SK-N-SH (cell line): ENCODE measurements around the gene ING1. TPM values are rescaled to one million over a fixed set of nuclear protein-coding genes. Genes with fewer than 3 reads are reported as not detected.

Experiments
- CTCF ChIA-PET: fragments of 300-600, 350-600 bp; formaldehyde crosslinking; extraction: SDS; loops from one replicate; lab custom pipeline; 2021; lab: Yijun Ruan, JAX
- POLR2A ChIA-PET: fragments of 350-600 bp; sonication (Branson Sonifier 250); formaldehyde crosslinking; extraction: SDS; loops from one replicate; lab custom pipeline; 2020; ENCODE audit warnings: antibody characterized with exemption, inconsistent platforms; lab: Yijun Ruan, JAX
- DNase-seq: peaks from one replicate; pipeline ENCODE4 v3.0.0; 2012
- H2AFZ ChIP-seq: fragments of 200-600 bp; sonication (generic); 2 replicates; pipeline ENCODE4 v1.8.1; 2016; ENCODE audit warnings: antibody characterized with exemption, mild to moderate bottlenecking, low read depth
- H3F3A ChIP-seq: fragments of 200-600 bp; sonication (generic); replicated peaks from 2 replicates; pipeline ENCODE3; 2016; ENCODE audit warnings: antibody characterized with exemption, mild to moderate bottlenecking; ENCODE audit not compliant: insufficient read depth
- H3K27ac ChIP-seq, 2 experiments: fragments of 200-500 bp in 1 of 2; fragments of 200-600 bp in 1 of 2; sonication (Bioruptor generic) in 1 of 2; sonication (generic), shearing (Covaris generic) in 1 of 2; 2 replicates each; pipeline versions ENCODE4 v1.5.1 to v1.6.1; 2014 to 2016; ENCODE audit warnings: low read depth in 2 of 2, inconsistent platforms in 1 of 2, low read length in 1 of 2, mild to moderate bottlenecking in 1 of 2, mixed read lengths in 1 of 2
- H3K27me3 ChIP-seq: fragments of 200-600 bp; sonication (generic), shearing (Covaris generic); 2 replicates; pipeline ENCODE4 v1.6.1; 2016; ENCODE audit warnings: mixed run types; ENCODE audit not compliant: insufficient read depth
- H3K36me3 ChIP-seq, 2 experiments: fragments of 200-500 bp in 1 of 2; fragments of 200-600 bp in 1 of 2; sonication (Bioruptor generic) in 1 of 2; sonication (generic) in 1 of 2; replicated peaks in 1 of 2; 2 replicates each; pipeline versions ENCODE3 to v1.5.1; 2014 to 2016; ENCODE audit warnings: low read length in 1 of 2, mild to moderate bottlenecking in 1 of 2; ENCODE audit not compliant: insufficient read depth in 2 of 2, control insufficient read depth in 1 of 2
- H3K4me1 ChIP-seq, 2 experiments: fragments of 200-500 bp in 1 of 2; fragments of 200-600 bp in 1 of 2; sonication (Bioruptor generic) in 1 of 2; sonication (generic), shearing (Covaris generic) in 1 of 2; 2 replicates each; pipeline versions ENCODE4 v1.5.1 to v1.6.1; 2014 to 2016; ENCODE audit warnings: low read depth in 1 of 2, low read length in 1 of 2, mixed run types in 1 of 2; ENCODE audit not compliant: insufficient read depth in 2 of 2, control insufficient read depth in 1 of 2
- H3K4me2 ChIP-seq: fragments of 200-600 bp; sonication (generic), shearing (Covaris generic); 2 replicates; pipeline ENCODE4 v1.6.1; 2017; ENCODE audit warnings: mixed run types
- H3K4me3 ChIP-seq, 2 experiments: fragments of 200-500 bp in 1 of 2; fragments of 200-600 bp in 1 of 2; sonication (Bioruptor generic) in 1 of 2; sonication (generic), shearing (Covaris generic) in 1 of 2; 2 replicates each; pipeline versions ENCODE4 v1.5.1 to v1.8.1; 2014 to 2016; ENCODE audit warnings: low read depth in 2 of 2, inconsistent platforms in 1 of 2, low read length in 1 of 2, mild to moderate bottlenecking in 1 of 2, mixed read lengths in 1 of 2, moderate library complexity in 1 of 2
- H3K79me2 ChIP-seq: fragments of 200-600 bp; sonication (generic); 2 replicates; pipeline ENCODE4 v1.8.1; 2017; ENCODE audit warnings: mild to moderate bottlenecking; ENCODE audit not compliant: insufficient read depth
- H3K9ac ChIP-seq: fragments of 200-600 bp; sonication (generic); 2 replicates; pipeline ENCODE4 v1.6.1; 2017; ENCODE audit warnings: mixed run types
- H3K9me2 ChIP-seq: fragments of 200-600 bp; sonication (generic); 2 replicates; pipeline ENCODE4 v1.6.1; 2017; ENCODE audit warnings: mixed run types
- H3K9me3 ChIP-seq: fragments of 200-600 bp; sonication (generic); 2 replicates; pipeline ENCODE4 v1.6.1; 2017; ENCODE audit warnings: mixed run types, mild to moderate bottlenecking, moderate library complexity
- H4K20me1 ChIP-seq: fragments of 200-600 bp; sonication (generic); 2 replicates; pipeline ENCODE4 v1.6.1; 2017; ENCODE audit warnings: mild to moderate bottlenecking, mixed run types; ENCODE audit not compliant: insufficient read depth
- FOSL2 ChIP-seq: IDR thresholded peaks from 2 replicates; pipeline ENCODE4 v1.4.0; 2012; ENCODE audit warnings: low read depth, mild to moderate bottlenecking, moderate library complexity, borderline replicate concordance
- FOXM1 ChIP-seq: IDR thresholded peaks from 2 replicates; pipeline ENCODE4 v1.4.0; 2012; ENCODE audit warnings: low read depth, mild to moderate bottlenecking
- GATA2 ChIP-seq: sonication (generic); formaldehyde crosslinking; IDR thresholded peaks from 2 replicates; pipeline ENCODE4 v1.5.0; 2020; ENCODE audit warnings: mild to moderate bottlenecking, missing genetic modification reagents
- MXI1 ChIP-seq: IDR thresholded peaks from 2 replicates; pipeline ENCODE4 v1.6.1; 2012; ENCODE audit warnings: mild to moderate bottlenecking, low read depth, low read length, improper control_type of control experiment
- NRF1 ChIP-seq: IDR thresholded peaks from 2 replicates; pipeline ENCODE4 v1.6.1; 2012; ENCODE audit warnings: low read depth, mild to moderate bottlenecking, low read length
- POLR2AphosphoS5 ChIP-seq: IDR thresholded peaks from 2 replicates; pipeline ENCODE4 v1.6.1; 2012; ENCODE audit warnings: low read depth, low read length
- RXRA ChIP-seq: IDR thresholded peaks from 2 replicates; pipeline ENCODE4 v1.4.0; 2012; ENCODE audit warnings: low read depth, mild to moderate bottlenecking, borderline replicate concordance
- SIN3A ChIP-seq: IDR thresholded peaks from 2 replicates; pipeline ENCODE4 v1.6.1; 2012; ENCODE audit warnings: low read depth, mild to moderate bottlenecking, low read length, moderate library complexity, borderline replicate concordance
- TAF1 ChIP-seq: IDR thresholded peaks from 2 replicates; pipeline ENCODE4 v1.6.1; 2012; ENCODE audit warnings: low read depth, mild to moderate bottlenecking, low read length, moderate library complexity, borderline replicate concordance
- TCF12 ChIP-seq: IDR thresholded peaks from 2 replicates; pipeline ENCODE4 v1.4.0; 2012
- TEAD4 ChIP-seq: IDR thresholded peaks from 2 replicates; pipeline ENCODE4 v1.4.0; 2012; ENCODE audit warnings: mild to moderate bottlenecking, borderline replicate concordance; ENCODE audit not compliant: insufficient read depth
- ZBTB33 ChIP-seq: IDR thresholded peaks from 2 replicates; pipeline ENCODE4 v1.4.0; 2012; ENCODE audit warnings: low read depth, borderline replicate concordance
- WGBS: methylation state at CpG from one replicate; pipeline ENCODE4 v1.1.6; 2017; ENCODE audit warnings: low lambda C conversion rate; 5-methylcytosine and 5-hydroxymethylcytosine counted together
- polyA plus RNA-seq, 3 experiments: library from polyadenylated mRNA; depleted of rRNA; stranded (reverse); fragments of >200 nt; gene quantifications; 2 replicates each; pipeline ENCODE4 v1.2.3, GENCODE V29; 2012
- TF ChIP-seq, protein P1 (sequence below): IDR thresholded peaks from 2 replicates; pipeline ENCODE4 v1.6.1; 2012; ENCODE audit warnings: mild to moderate bottlenecking, low read depth, low read length, moderate library complexity
- TF ChIP-seq, protein P2 (sequence below): IDR thresholded peaks from 2 replicates; pipeline ENCODE4 v1.4.0; 2012; ENCODE audit warnings: low read depth
- TF ChIP-seq, protein P3 (sequence below): fragments of 200-600 bp; sonication (generic); IDR thresholded peaks from 2 replicates; pipeline ENCODE4 v1.6.1; 2017; ENCODE audit warnings: antibody characterized with exemption, mild to moderate bottlenecking, moderate library complexity

Gene ING1
- polyA plus RNA-seq, 1 of the 3 experiments (the other 2 are of a cell fraction) = 25.4 TPM

DNA sequence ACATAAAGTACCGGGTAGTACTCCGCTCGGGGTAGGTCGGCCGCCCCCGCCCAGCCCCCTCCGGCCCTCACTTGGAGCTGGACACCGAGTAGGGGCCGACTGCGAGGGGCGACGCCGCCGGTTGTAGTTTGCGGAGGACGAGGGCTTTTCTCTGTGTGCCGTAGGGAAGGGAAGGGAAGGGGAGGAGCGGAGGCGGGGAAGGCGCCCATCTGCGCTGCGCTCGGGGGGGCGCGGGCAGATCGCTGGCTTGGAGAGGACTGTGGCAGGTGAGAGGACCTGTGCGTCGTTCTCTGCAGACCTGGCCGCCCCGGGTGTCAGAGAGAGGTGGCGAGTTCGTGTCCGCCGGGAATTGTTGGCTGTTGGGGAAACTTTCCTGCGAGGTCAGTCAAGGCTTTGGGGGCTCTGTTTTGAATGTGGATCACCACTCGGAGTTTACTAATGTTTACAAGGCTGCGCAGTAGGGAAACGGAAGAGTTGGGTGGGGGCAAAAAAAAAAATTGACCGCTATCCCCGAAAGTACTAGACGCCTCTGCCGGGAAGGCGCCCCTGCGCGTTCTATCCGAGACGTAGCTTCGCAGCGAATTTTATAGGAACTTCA, 1.4 kb downstream of the ING1 start:
- 1% methylated on average over 45 of the region's 49 CpGs for WGBS
- Histone ChIP-seq H3F3A (peaks cover 15% of the 10 kb centered on the region), H4K20me1 (peaks cover 33% of the 10 kb centered on the region), H3K9ac (peak overlapping the region; percentile 100), H3K36me3 (peaks cover 4 to 8% of the 10 kb centered on the region in 2 experiments), H3K4me2 (peak overlapping the region; percentile 96), H3K27me3 (no peaks in the 10 kb centered on the region), H3K4me3 (peak overlapping the region; percentile 97 to 99), H3K9me3 (no peaks in the 10 kb centered on the region), H3K9me2 (no peaks in the 10 kb centered on the region), H3K79me2 (peaks cover 68% of the 10 kb centered on the region), H2AFZ (0 out of 2 replicates have a peak overlapping the region, but pooled peaks have one; percentile 45), H3K4me1 (peaks cover 3 to 6% of the 10 kb centered on the region in 2 experiments; a peak in 3 of 4 replicates), H3K27ac (peak overlapping the region; percentile 98 to 100)
- ChIA-PET CTCF (interaction anchor here (0.6 to 1.1 kb wide), 2 partner anchors 86 to 97 kb away, joined by 3 to 4 read pairs; no protein-coding TSS in a partner anchor), POLR2A (interaction anchor here (0.6 to 1.4 kb wide), 21 partner anchors 9 to 1639 kb away, joined by 3 to 10 read pairs (median 4); partner anchors contain the start of genes ANKRD10, CARS2 and NAXD)
- no peak for TF ChIP-seq ZBTB33
- TF ChIP-seq TCF12 = peak; percentile 33; the same call in 1 of the 2 replicates
- TF ChIP-seq POLR2AphosphoS5 = peak; percentile 100
- TF ChIP-seq MXI1 = peak; percentile 19; the same call in 1 of the 2 replicates
- TF ChIP-seq FOSL2 = peak; percentile 11; the same call in 1 of the 2 replicates
- TF ChIP-seq, protein P1, sequence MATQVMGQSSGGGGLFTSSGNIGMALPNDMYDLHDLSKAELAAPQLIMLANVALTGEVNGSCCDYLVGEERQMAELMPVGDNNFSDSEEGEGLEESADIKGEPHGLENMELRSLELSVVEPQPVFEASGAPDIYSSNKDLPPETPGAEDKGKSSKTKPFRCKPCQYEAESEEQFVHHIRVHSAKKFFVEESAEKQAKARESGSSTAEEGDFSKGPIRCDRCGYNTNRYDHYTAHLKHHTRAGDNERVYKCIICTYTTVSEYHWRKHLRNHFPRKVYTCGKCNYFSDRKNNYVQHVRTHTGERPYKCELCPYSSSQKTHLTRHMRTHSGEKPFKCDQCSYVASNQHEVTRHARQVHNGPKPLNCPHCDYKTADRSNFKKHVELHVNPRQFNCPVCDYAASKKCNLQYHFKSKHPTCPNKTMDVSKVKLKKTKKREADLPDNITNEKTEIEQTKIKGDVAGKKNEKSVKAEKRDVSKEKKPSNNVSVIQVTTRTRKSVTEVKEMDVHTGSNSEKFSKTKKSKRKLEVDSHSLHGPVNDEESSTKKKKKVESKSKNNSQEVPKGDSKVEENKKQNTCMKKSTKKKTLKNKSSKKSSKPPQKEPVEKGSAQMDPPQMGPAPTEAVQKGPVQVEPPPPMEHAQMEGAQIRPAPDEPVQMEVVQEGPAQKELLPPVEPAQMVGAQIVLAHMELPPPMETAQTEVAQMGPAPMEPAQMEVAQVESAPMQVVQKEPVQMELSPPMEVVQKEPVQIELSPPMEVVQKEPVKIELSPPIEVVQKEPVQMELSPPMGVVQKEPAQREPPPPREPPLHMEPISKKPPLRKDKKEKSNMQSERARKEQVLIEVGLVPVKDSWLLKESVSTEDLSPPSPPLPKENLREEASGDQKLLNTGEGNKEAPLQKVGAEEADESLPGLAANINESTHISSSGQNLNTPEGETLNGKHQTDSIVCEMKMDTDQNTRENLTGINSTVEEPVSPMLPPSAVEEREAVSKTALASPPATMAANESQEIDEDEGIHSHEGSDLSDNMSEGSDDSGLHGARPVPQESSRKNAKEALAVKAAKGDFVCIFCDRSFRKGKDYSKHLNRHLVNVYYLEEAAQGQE = 0 out of 2 replicates have a peak, but pooled peaks have one; percentile 39
- no peak for TF ChIP-seq NRF1
- TF ChIP-seq TEAD4 = no peak
- peak; percentile 96 for TF ChIP-seq TAF1
- TF ChIP-seq, protein P2, sequence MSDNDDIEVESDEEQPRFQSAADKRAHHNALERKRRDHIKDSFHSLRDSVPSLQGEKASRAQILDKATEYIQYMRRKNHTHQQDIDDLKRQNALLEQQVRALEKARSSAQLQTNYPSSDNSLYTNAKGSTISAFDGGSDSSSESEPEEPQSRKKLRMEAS = 0 out of 2 replicates have a peak, but pooled peaks have one; percentile 35
- TF ChIP-seq, protein P3, sequence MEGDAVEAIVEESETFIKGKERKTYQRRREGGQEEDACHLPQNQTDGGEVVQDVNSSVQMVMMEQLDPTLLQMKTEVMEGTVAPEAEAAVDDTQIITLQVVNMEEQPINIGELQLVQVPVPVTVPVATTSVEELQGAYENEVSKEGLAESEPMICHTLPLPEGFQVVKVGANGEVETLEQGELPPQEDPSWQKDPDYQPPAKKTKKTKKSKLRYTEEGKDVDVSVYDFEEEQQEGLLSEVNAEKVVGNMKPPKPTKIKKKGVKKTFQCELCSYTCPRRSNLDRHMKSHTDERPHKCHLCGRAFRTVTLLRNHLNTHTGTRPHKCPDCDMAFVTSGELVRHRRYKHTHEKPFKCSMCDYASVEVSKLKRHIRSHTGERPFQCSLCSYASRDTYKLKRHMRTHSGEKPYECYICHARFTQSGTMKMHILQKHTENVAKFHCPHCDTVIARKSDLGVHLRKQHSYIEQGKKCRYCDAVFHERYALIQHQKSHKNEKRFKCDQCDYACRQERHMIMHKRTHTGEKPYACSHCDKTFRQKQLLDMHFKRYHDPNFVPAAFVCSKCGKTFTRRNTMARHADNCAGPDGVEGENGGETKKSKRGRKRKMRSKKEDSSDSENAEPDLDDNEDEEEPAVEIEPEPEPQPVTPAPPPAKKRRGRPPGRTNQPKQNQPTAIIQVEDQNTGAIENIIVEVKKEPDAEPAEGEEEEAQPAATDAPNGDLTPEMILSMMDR = peak; percentile 10; the same call in 1 of the 2 replicates
- TF ChIP-seq SIN3A = peak; percentile 89; the same call in 1 of the 2 replicates
- TF ChIP-seq RXRA = no peak
- no peak for TF ChIP-seq FOXM1
- TF ChIP-seq GATA2 (CRISPR knock-in tag) = no peak
- no peak for DNase-seq
